ENCODE data around the gene ASPSCR1. TPM values are rescaled to one million over a fixed set of nuclear protein-coding genes. Genes with fewer than 3 reads are reported as not detected.
A peak's percentile ranks its signal among the peaks of the same experiment; 100 is the strongest.

Gene ASPSCR1
- total and polyA plus RNA-seq, 2 of the 13 experiments (the other 11 are each of a cell fraction or from before 2014, with no cell fraction given), result 274 to 314 TPM

- TF ChIP-seq ZNF275 (CRISPR knock-in tag; IDR thresholded peaks at IDR 0.05; ENCODE audit: borderline replicate concordance) (no peak), ZFP36 (IDR thresholded peaks at IDR 0.05; ENCODE audit: borderline replicate concordance, low read depth, low read length, partially characterized antibody) (no peak), ATRX (CRISPR knock-in tag; IDR thresholded peaks at IDR 0.05; ENCODE audit: borderline replicate concordance) (no peak), ZNF362 (CRISPR knock-in tag; IDR thresholded peaks at IDR 0.05; ENCODE audit: borderline replicate concordance) (no peak), ZNF512B (CRISPR knock-in tag; IDR thresholded peaks at IDR 0.05; ENCODE audit: borderline replicate concordance) (no peak), ZBTB37 (CRISPR knock-in tag; IDR thresholded peaks at IDR 0.05) (no peak), ZKSCAN5 (CRISPR knock-in tag; IDR thresholded peaks at IDR 0.05) (0 out of 2 replicates have a peak, but pooled peaks have one; percentile 45), RFX5 (IDR thresholded peaks at IDR 0.05; ENCODE audit: low read depth, low read length) (no peak), MXD1 (CRISPR knock-in tag; IDR thresholded peaks at IDR 0.05) (peak; percentile 6; the same call in 1 of the 2 replicates), ZNF576 (CRISPR knock-in tag; IDR thresholded peaks at IDR 0.05) (no peak), NBN (conservative IDR thresholded peaks at IDR 0.05) (no peak), RCOR2 (CRISPR knock-in tag; IDR thresholded peaks at IDR 0.05) (no peak), ZNF512 (CRISPR knock-in tag; IDR thresholded peaks at IDR 0.05) (no peak), GATA4 (IDR thresholded peaks at IDR 0.05; ENCODE audit: borderline replicate concordance, low read depth) (no peak), KDM2A (CRISPR knock-in tag; IDR thresholded peaks at IDR 0.05; ENCODE audit: borderline replicate concordance, low read depth) (no peak), SOX13 (IDR thresholded peaks at IDR 0.05) (no peak), SOX13 (CRISPR knock-in tag; conservative IDR thresholded peaks at IDR 0.05 in 1 of 2, IDR thresholded peaks at IDR 0.05 in 1 of 2) (no peak), ZBTB1 (CRISPR knock-in tag; IDR thresholded peaks at IDR 0.05; ENCODE audit: borderline replicate concordance) (no peak), ZFP62 (CRISPR knock-in tag; IDR thresholded peaks at IDR 0.05) (no peak), POLR2G (IDR thresholded peaks at IDR 0.05; ENCODE audit: low read depth, low read length) (no peak)
Measured at GRCh38 chr17:82050152-82050760, 72.8 kb downstream of the ASPSCR1 start (continued).
